GM23338 (cell line): Measurements from ENCODE around the gene ERVV-1. TPM values are rescaled to one million over a fixed set of nuclear protein-coding genes. Genes with fewer than 3 reads are reported as not detected.

ENCODE experiments used
- ATAC-seq: fragments of 200-7000 bp; cut with Tn5 transposase; 3 replicates; pipeline ENCODE4 v1.9.1; 2020
- DNase-seq: peaks from one replicate; pipeline ENCODE4 v3.0.0-alpha.2; 2015; ENCODE audit warnings: low spot score
- H2AFZ ChIP-seq: fragments of 200-600 bp; sonication (generic); 2 replicates; pipeline ENCODE4 v1.8.0; 2016; ENCODE audit warnings: antibody characterized with exemption, mild to moderate bottlenecking, moderate library complexity
- H3F3A ChIP-seq: fragments of 200-600 bp; sonication (generic); replicated peaks from 2 replicates; pipeline ENCODE4 v1.8.0; 2017; ENCODE audit warnings: antibody characterized with exemption, mixed run types, low read depth
- H3K27ac ChIP-seq: fragments of 200-600 bp; sonication (generic); 2 replicates; pipeline ENCODE4 v1.6.1; 2016; ENCODE audit warnings: low read depth
- H3K27me3 ChIP-seq: fragments of 200-600 bp; sonication (generic); 2 replicates; pipeline ENCODE4 v1.8.0; 2016; ENCODE audit warnings: mild to moderate bottlenecking, mixed run types, moderate library complexity; ENCODE audit not compliant: insufficient read depth
- H3K36me3 ChIP-seq: fragments of 200-600 bp; sonication (generic); 2 replicates; pipeline ENCODE4 v1.8.0; 2016; ENCODE audit warnings: mild to moderate bottlenecking; ENCODE audit not compliant: insufficient read depth
- H3K4me1 ChIP-seq: fragments of 200-600 bp; sonication (generic); 2 replicates; pipeline ENCODE4 v1.8.0; 2016; ENCODE audit warnings: mild to moderate bottlenecking, moderate library complexity; ENCODE audit not compliant: insufficient read depth
- H3K4me2 ChIP-seq: fragments of 200-600 bp; sonication (generic); 2 replicates; pipeline ENCODE4 v1.7.1; 2017; ENCODE audit warnings: mixed run types
- H3K4me3 ChIP-seq: fragments of 200-600 bp; sonication (generic); 2 replicates; pipeline ENCODE4 v1.6.1; 2016; ENCODE audit warnings: mixed run types
- H3K79me2 ChIP-seq: fragments of 200-600 bp; sonication (generic); replicated peaks from 2 replicates; pipeline ENCODE4 v1.8.0; 2017; ENCODE audit warnings: mild to moderate bottlenecking; ENCODE audit not compliant: insufficient read depth
- H3K9me2 ChIP-seq: fragments of 200-600 bp; sonication (generic); 2 replicates; pipeline ENCODE4 v1.8.0; 2017; ENCODE audit not compliant: insufficient read depth
- H4K20me1 ChIP-seq: fragments of 200-600 bp; sonication (generic); replicated peaks from 2 replicates; pipeline ENCODE4 v1.8.0; 2017; ENCODE audit warnings: mild to moderate bottlenecking; ENCODE audit not compliant: insufficient read depth
- H3K27ac Mint-ChIP-seq: 2 replicates; pipeline ENCODE4 v1.8.0; 2020; ENCODE audit warnings: inconsistent platforms, mild to moderate bottlenecking, moderate library complexity, mixed read lengths
- H3K27me3 Mint-ChIP-seq: 3 replicates; pipeline ENCODE4 v1.8.0; 2022; ENCODE audit warnings: low read depth, mild to moderate bottlenecking, moderate library complexity, mixed read lengths, inconsistent platforms; ENCODE audit not compliant: insufficient read depth, poor library complexity
- H3K36me3 Mint-ChIP-seq: 3 replicates; pipeline ENCODE4 v1.8.0; 2021; ENCODE audit warnings: low read depth, mild to moderate bottlenecking, inconsistent platforms, moderate library complexity, mixed read lengths
- H3K4me1 Mint-ChIP-seq: 3 replicates; pipeline ENCODE4 v1.8.0; 2020; ENCODE audit warnings: mild to moderate bottlenecking, inconsistent platforms, mixed read lengths
- H3K4me3 Mint-ChIP-seq: 3 replicates; pipeline ENCODE4 v1.8.0; 2021; ENCODE audit warnings: moderate library complexity, mild to moderate bottlenecking, inconsistent platforms, mixed read lengths
- H3K9me3 Mint-ChIP-seq: 3 replicates; pipeline ENCODE4 v1.8.0; 2020; ENCODE audit warnings: moderate library complexity, mild to moderate bottlenecking, inconsistent platforms, mixed read lengths
- JUNB ChIP-seq: IDR thresholded peaks from one replicate; pipeline ENCODE4 v1.6.1; 2016; ENCODE audit warnings: antibody characterized with exemption; ENCODE audit not compliant: unreplicated experiment
- NANOG ChIP-seq: IDR thresholded peaks from 2 replicates; pipeline ENCODE4 v1.6.1; 2016; ENCODE audit warnings: antibody characterized with exemption, borderline replicate concordance
- POLR2AphosphoS5 ChIP-seq: IDR thresholded peaks from 2 replicates; pipeline ENCODE4 v1.6.1; 2016; ENCODE audit warnings: antibody characterized with exemption, low read depth
- STAT1 ChIP-seq: IDR thresholded peaks from one replicate; pipeline ENCODE4 v1.6.1; 2016; ENCODE audit warnings: antibody characterized with exemption; ENCODE audit not compliant: unreplicated experiment
- ZNF331 ChIP-seq: fragments of 250-450 bp; sonication (Bioruptor Pico); IDR thresholded peaks from 2 replicates; pipeline ENCODE4 v1.5.0; 2020; ENCODE audit warnings: low read depth, mild to moderate bottlenecking, moderate library complexity
- polyA plus RNA-seq: library from polyadenylated mRNA; unstranded; fragments of >200 nt; fragmentation: Nextera tagmentation; extraction: Ambion mirVana; gene quantifications from 2 replicates; pipeline ENCODE4 v1.2.1, GENCODE V29; 2016
- total RNA-seq: library from RNA; depleted of rRNA; stranded (reverse); fragments of >200 nt; shearing (Covaris generic); gene quantifications from 2 replicates; pipeline ENCODE4 v1.2.3, GENCODE V29; 2014
- TF ChIP-seq, protein P1 (sequence below): fragments of 250-450 bp; sonication (Bioruptor Pico); IDR thresholded peaks from 2 replicates; pipeline ENCODE4 v1.5.0; 2020; ENCODE audit warnings: mild to moderate bottlenecking, moderate library complexity

ERVV-1 gene
- total and polyA plus RNA-seq, 2 experiments from 2014 or later = 0.21 to 0.23 TPM

- TF ChIP-seq, protein P1, sequence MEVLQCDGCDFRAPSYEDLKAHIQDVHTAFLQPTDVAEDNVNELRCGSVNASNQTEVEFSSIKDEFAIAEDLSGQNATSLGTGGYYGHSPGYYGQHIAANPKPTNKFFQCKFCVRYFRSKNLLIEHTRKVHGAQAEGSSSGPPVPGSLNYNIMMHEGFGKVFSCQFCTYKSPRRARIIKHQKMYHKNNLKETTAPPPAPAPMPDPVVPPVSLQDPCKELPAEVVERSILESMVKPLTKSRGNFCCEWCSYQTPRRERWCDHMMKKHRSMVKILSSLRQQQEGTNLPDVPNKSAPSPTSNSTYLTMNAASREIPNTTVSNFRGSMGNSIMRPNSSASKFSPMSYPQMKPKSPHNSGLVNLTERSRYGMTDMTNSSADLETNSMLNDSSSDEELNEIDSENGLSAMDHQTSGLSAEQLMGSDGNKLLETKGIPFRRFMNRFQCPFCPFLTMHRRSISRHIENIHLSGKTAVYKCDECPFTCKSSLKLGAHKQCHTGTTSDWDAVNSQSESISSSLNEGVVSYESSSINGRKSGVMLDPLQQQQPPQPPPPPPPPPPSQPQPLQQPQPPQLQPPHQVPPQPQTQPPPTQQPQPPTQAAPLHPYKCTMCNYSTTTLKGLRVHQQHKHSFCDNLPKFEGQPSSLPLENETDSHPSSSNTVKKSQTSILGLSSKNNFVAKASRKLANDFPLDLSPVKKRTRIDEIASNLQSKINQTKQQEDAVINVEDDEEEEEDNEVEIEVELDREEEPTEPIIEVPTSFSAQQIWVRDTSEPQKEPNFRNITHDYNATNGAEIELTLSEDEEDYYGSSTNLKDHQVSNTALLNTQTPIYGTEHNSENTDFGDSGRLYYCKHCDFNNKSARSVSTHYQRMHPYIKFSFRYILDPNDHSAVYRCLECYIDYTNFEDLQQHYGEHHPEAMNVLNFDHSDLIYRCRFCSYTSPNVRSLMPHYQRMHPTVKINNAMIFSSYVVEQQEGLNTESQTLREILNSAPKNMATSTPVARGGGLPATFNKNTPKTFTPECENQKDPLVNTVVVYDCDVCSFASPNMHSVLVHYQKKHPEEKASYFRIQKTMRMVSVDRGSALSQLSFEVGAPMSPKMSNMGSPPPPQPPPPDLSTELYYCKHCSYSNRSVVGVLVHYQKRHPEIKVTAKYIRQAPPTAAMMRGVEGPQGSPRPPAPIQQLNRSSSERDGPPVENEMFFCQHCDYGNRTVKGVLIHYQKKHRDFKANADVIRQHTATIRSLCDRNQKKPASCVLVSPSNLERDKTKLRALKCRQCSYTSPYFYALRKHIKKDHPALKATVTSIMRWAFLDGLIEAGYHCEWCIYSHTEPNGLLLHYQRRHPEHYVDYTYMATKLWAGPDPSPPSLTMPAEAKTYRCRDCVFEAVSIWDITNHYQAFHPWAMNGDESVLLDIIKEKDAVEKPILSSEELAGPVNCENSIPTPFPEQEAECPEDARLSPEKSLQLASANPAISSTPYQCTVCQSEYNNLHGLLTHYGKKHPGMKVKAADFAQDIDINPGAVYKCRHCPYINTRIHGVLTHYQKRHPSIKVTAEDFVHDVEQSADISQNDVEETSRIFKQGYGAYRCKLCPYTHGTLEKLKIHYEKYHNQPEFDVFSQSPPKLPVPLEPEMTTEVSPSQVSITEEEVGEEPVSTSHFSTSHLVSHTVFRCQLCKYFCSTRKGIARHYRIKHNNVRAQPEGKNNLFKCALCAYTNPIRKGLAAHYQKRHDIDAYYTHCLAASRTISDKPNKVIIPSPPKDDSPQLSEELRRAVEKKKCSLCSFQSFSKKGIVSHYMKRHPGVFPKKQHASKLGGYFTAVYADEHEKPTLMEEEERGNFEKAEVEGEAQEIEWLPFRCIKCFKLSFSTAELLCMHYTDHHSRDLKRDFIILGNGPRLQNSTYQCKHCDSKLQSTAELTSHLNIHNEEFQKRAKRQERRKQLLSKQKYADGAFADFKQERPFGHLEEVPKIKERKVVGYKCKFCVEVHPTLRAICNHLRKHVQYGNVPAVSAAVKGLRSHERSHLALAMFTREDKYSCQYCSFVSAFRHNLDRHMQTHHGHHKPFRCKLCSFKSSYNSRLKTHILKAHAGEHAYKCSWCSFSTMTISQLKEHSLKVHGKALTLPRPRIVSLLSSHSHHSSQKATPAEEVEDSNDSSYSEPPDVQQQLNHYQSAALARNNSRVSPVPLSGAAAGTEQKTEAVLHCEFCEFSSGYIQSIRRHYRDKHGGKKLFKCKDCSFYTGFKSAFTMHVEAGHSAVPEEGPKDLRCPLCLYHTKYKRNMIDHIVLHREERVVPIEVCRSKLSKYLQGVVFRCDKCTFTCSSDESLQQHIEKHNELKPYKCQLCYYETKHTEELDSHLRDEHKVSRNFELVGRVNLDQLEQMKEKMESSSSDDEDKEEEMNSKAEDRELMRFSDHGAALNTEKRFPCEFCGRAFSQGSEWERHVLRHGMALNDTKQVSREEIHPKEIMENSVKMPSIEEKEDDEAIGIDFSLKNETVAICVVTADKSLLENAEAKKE = no peak
- TF ChIP-seq STAT1 (no peak), NANOG (no peak), ZNF331 (CRISPR knock-in tag) (no peak)
Measured at GRCh38 chr19:53015159-53015558, 1.4 kb downstream of the ERVV-1 start (continued).

DNA sequence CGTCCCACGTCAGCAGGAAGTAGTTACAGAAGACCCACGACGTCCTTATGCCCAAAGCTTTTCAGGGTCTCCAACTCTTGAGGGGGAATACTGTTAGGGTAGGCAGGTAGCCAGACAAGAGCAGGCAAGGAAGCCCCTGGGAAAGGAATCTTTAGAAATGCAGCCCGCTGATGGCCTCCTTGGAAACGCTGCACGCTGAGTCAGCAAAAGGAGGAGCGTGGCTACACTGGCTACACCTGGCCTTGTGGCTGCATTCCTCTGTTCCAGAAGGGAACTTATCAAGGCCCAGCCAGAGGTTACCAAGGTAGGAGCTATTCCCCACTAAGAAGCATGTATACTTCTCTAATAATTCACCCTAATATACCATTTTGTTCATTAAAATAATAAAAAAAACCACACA is 2.0 kb downstream of the ERVV-1 start:
- H3K36me3 ChIP-seq = no peaks in the 10 kb centered on the region
- H3K4me3 ChIP-seq = no peak overlapping the region
- H4K20me1 ChIP-seq = peaks cover 6% of the 10 kb centered on the region
- no peaks in the 10 kb centered on the region; the same call in 1 of the 2 replicates for H3K4me1 ChIP-seq
- DNase-seq (peak; percentile 59), ATAC-seq (peak; percentile 17; the same call in 1 of the 3 replicates)
- H3K27ac Mint-ChIP-seq = no peak overlapping the region
- H3K27me3 Mint-ChIP-seq = peaks cover 5% of the 10 kb centered on the region
- no peaks in the 10 kb centered on the region for H3K36me3 Mint-ChIP-seq
- no peak overlapping the region for H3K4me3 Mint-ChIP-seq
- TF ChIP-seq JUNB (no peak), STAT1 (no peak), POLR2AphosphoS5 (no peak), NANOG (no peak)
- H3F3A ChIP-seq = no peaks in the 10 kb centered on the region
- H3K4me1 Mint-ChIP-seq = peaks cover 3% of the 10 kb centered on the region; the same call in 2 of the 3 replicates
- H3K79me2 ChIP-seq = no peaks in the 10 kb centered on the region
- H3K27ac ChIP-seq = no peak overlapping the region
- H3K9me2 ChIP-seq = no peaks in the 10 kb centered on the region
- peaks cover 4% of the 10 kb centered on the region for H3K9me3 Mint-ChIP-seq
- H3K4me2 ChIP-seq = no peak overlapping the region
- peaks cover 9% of the 10 kb centered on the region; the same call in 1 of the 2 replicates for H3K27me3 ChIP-seq
- no peak overlapping the region for H2AFZ ChIP-seq
